Heart right ventricle (tissue), 16 donors: ENCODE measurements around the gene OCRL. TPM values are rescaled to one million over a fixed set of nuclear protein-coding genes. Genes with fewer than 3 reads are reported as not detected.

Source experiments
- ATAC-seq, 8 donors: fragments of 200-7000 bp; cut with Tn5 transposase; one replicate each; pipeline ENCODE4 v1.9.1; 2020; ENCODE audit warnings: mild to moderate bottlenecking in 8 of 8, moderate library complexity in 8 of 8, moderate number of reproducible peaks in 1 of 8
- DNase-seq, 2 donors: peaks; one replicate each; pipeline ENCODE4 v3.0.0-alpha.2; 2020
- H3K27ac ChIP-seq, 10 donors: fragments of 200-600 bp; sonication (generic) in 2 of 10; one replicate each; pipeline versions ENCODE4 v1.5.0 to v1.8.0; 2020 to 2022; ENCODE audit warnings: mild to moderate bottlenecking in 3 of 10
- H3K27me3 ChIP-seq, 7 donors: fragments of 200-600 bp; one replicate each; pipeline ENCODE4 v1.8.0; 2021 to 2022; ENCODE audit warnings: mild to moderate bottlenecking in 2 of 7
- H3K36me3 ChIP-seq, 9 donors: fragments of 200-600 bp; sonication (generic) in 1 of 9; one replicate each; pipeline versions ENCODE4 v1.5.0 to v1.8.0; 2020 to 2022; ENCODE audit warnings: mild to moderate bottlenecking in 2 of 9
- H3K4me1 ChIP-seq, 9 donors: fragments of 200-600 bp; sonication (generic) in 1 of 9; one replicate each; pipeline versions ENCODE4 v1.5.0 to v1.8.0; 2020 to 2022; ENCODE audit warnings: mild to moderate bottlenecking in 4 of 9
- H3K4me3 ChIP-seq, 10 donors: fragments of 200-600 bp; sonication (generic) in 2 of 10; one replicate each; pipeline versions ENCODE4 v1.5.0 to v1.8.0; 2020 to 2022; ENCODE audit warnings: mild to moderate bottlenecking in 7 of 10, moderate library complexity in 2 of 10
- H3K9me3 ChIP-seq, 11 donors: fragments of 200-600 bp in 10 of 11; sonication (generic) in 2 of 11; one replicate each; pipeline versions ENCODE4 v1.5.0 to v1.8.0; 2013 to 2022; ENCODE audit warnings: mild to moderate bottlenecking in 2 of 11, control low read depth in 1 of 11, moderate library complexity in 1 of 11
- WGBS, 2 donors: extraction: QIAGEN DNeasy Blood & Tissue Kit; methylation state at CpG; one replicate each; pipeline ENCODE4 v1.1.7; 2013; ENCODE audit warnings: inconsistent platforms in 1 of 2; 5-methylcytosine and 5-hydroxymethylcytosine counted together
- intact Hi-C, 10 donors: fragments of 100-400 bp; cut with DNase I; formaldehyde crosslinking; loops; one replicate each; pipeline versions ENCODE4 v1.11.1 to v1.14.2; 2022
- long read RNA-seq, 3 donors: library from polyadenylated mRNA; unstranded; transcript quantifications; one replicate each; pipeline ENCODE4 v2.0.0, GENCODE V29; 2020 to 2021
- polyA plus RNA-seq, 2 donors: library from polyadenylated mRNA; stranded (reverse); fragments of 200-250 nt; gene quantifications; one replicate each; pipeline ENCODE4 v1.2.3, GENCODE V29; 2013
- total RNA-seq, 10 donors: library from RNA; stranded (reverse); fragmentation: NEBNext Ultra II Directional in 3 of 10; extraction: Animal tissue kit (Norgen Biotek cat#: 25700) in 3 of 10; gene quantifications; one replicate each; pipeline versions ENCODE4 v1.2.1 to v1.2.4, GENCODE V29; 2021 to 2023
- TF ChIP-seq, protein P1 (sequence below), 9 donors: fragments of 200-600 bp; sonication (generic) in 2 of 9; IDR thresholded peaks; one replicate each; pipeline versions ENCODE4 v1.5.0 to v1.8.0; 2021 to 2022; ENCODE audit warnings: antibody characterized with exemption in 9 of 9, mild to moderate bottlenecking in 5 of 9, moderate library complexity in 1 of 9
- donor health status: Arrhythmogenic right ventricular cardiomyopathy.
- donor health status: ischemic (EF 13 %, LVEDD 7.1; RV severe dilation, severe dysfunction).
- donor health status: healthy with polysubstance abuse.
- donor health status: DM: no; HTN: yes; CAD: no.
- donor health status: DM: no; HTN: no; CAD: no.
- donor health status: ischemic (EF 25% LVEDD 6.9; RV normal size, moderate dysfunction).
- donor health status: ischemic (EF 25% LVEDD 5.7; RV mildly dilated, moderate dysfunction).
- donor health status: healthy.
- donor health status: DM: yes; HTN: yes; CAD: no.
- donor health status: Ischemic cardiomyopathy.
- donor health status: ischemic (EF 35%, LVEDD 5.7; RV mildly dilated, moderate dysfunction).
- donor health status: nonischemic (EF 11% LVEDD 7.7; RV severe dilation, severe dysfunction).
- donor health status: DM: yes; HTN: yes; CAD: no.
- donor health status: PGD.
- donor health status: ischemic (EF 29% LVEDD 5.4; RV normal size, mild dysfunction).
- donor health status: nonischemic (EF 23%, LVEDD 6.1; RV moderate dilation, normal function).

OCRL gene
- total RNA-seq (10 to 100 TPM in 3 of 10 donors, 1 to 10 TPM in 7; 7.5 to 13.8 (median 9.0) TPM), polyA plus RNA-seq (10 to 100 TPM in 1 of 2 donors, 1 to 10 TPM in 1; 6.9 to 11.2 TPM)
- long read RNA-seq, donor 1, full-length matches to known transcripts, result 3 of 7 reads
- long read RNA-seq, donor 1, partial matches to known transcripts, result 2 of 7 reads
- long read RNA-seq, donor 1, other reads (novel, unspliced or antisense), result 2 of 7 reads
- long read RNA-seq, donor 2, full-length matches to known transcripts, result 15 of 17 reads
- long read RNA-seq, donor 2, partial matches to known transcripts, result 2 of 17 reads
- long read RNA-seq, donor 2, other reads (novel, unspliced or antisense), result 0 of 17 reads
- long read RNA-seq, donor 3, full-length matches to known transcripts, result 15 of 25 reads
- long read RNA-seq, donor 3, partial matches to known transcripts, result 8 of 25 reads
- long read RNA-seq, donor 3, other reads (novel, unspliced or antisense), result 2 of 25 reads

DNA sequence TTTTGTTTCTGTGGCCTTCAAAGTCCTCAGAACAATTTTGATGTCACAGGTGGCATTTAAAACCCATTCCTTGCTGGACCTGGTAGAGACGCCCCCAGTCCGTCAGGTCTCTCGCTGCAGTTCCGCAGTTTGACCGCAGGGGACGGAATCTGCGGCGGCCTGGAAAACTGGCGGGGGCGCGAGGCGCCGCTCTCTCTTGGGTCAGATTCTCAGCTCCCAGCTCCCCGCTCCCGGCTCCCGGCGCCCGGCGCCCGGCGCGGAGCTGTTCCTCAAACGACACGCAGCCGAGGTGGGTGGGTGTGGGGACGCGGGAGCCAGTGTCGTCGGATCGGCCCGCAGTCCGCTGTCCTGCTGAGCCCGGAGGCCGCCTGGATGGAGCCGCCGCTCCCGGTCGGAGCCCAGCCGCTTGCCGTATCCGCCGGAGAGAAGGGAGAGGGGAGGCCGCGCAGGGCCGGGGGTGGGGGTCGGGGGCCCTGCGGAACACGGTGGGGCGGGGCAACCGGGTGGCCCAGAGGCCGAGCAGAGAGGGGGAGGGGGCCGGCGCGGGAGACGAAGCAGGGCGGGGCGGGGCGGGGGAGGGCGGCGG lies at the start of gene OCRL:
Gene OCRL (plus strand): TSS at position 192 of the 586 bp plus-strand sequence. CDS start 181 bp downstream, at position 373.
- intact Hi-C loops, result no loop called here
- DNase-seq (peak; percentile 61 to 70), ATAC-seq (peak; percentile 85 to 97 (median 92))
- 0 to 1% methylated on average over 13 to 42 of the region's 60 CpGs for WGBS, 2 donors
- Histone ChIP-seq H3K9me3 (no peaks in the 10 kb centered on the region), H3K4me3 (peak within 1 kb of the TSS; percentile 41 to 74 (median 64)), H3K27ac (peak within 1 kb of the TSS; percentile 40 to 88 (median 73)), H3K36me3 (peaks cover 0 to 5% (median 0%) of the 10 kb centered on the region in 9 donors), H3K4me1 (peaks cover 0 to 12% (median 0%) of the 10 kb centered on the region in 9 donors), H3K27me3 (peaks cover 0 to 10% (median 0%) of the 10 kb centered on the region in 7 donors)
- TF ChIP-seq, protein P1, sequence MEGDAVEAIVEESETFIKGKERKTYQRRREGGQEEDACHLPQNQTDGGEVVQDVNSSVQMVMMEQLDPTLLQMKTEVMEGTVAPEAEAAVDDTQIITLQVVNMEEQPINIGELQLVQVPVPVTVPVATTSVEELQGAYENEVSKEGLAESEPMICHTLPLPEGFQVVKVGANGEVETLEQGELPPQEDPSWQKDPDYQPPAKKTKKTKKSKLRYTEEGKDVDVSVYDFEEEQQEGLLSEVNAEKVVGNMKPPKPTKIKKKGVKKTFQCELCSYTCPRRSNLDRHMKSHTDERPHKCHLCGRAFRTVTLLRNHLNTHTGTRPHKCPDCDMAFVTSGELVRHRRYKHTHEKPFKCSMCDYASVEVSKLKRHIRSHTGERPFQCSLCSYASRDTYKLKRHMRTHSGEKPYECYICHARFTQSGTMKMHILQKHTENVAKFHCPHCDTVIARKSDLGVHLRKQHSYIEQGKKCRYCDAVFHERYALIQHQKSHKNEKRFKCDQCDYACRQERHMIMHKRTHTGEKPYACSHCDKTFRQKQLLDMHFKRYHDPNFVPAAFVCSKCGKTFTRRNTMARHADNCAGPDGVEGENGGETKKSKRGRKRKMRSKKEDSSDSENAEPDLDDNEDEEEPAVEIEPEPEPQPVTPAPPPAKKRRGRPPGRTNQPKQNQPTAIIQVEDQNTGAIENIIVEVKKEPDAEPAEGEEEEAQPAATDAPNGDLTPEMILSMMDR (IDR thresholded peaks at IDR 0.05), result peak; percentile 56 to 79 (median 72)

DNA sequence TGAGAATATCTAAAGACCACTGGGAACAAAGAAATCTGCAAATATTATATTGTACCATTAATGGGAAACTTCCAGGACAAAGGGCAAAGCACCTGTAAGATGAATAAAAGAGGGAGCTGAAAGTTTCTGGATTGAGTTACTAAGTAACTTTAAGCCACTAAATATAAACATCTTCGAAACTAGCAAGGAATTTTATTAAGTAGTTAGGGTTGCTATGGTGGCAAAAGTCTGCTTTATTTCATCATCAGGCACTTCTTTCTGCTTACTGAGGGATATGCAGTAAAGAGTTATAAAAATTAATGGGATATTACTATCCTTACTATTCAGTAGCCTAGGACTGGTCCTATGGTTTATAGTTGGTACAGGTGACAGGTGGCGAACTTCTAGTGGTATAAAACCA lies 49.7 kb upstream of the OCRL start:
- DNase-seq, result no peak
- Histone ChIP-seq H3K4me3 (no peak overlapping the region), H3K27ac (no peak overlapping the region), H3K4me1 (no peaks in the 10 kb centered on the region), H3K27me3 (no peaks in the 10 kb centered on the region), H3K9me3 (no peaks in the 10 kb centered on the region), H3K36me3 (peaks cover 0 to 96% (median 0%) of the 10 kb centered on the region in 9 donors)
- intact Hi-C loops, result no loop called here
- WGBS, 2 donors, result 93% methylated on average over 2 of the region's 2 CpGs
- TF ChIP-seq, protein P1 (IDR thresholded peaks at IDR 0.05), result no peak
- ATAC-seq, result no peak

DNA sequence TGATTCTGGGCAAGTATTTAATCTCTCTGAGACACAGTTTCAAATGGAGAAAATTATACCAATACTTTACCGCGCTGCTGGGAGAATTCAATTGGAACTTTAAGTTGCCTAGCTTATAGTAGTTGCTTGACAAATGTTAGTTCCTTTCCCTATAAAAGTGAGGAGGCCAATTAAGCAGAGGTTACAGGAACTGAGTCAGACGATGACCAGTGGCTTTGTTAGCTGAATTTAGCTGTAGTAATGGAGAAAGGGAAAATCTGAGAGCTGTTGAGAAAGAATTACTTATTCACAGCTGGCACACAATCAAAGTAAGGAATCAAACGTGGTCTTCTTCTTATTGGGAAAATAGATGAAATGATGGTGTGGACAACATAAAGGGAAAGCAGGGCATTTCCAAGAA lies 46.4 kb upstream of the OCRL start:
- ATAC-seq (no peak), DNase-seq (no peak)
- WGBS, 2 donors, result 81 to 82% methylated on average over 4 of the region's 4 CpGs
- no peaks in the 10 kb centered on the region for H3K9me3 ChIP-seq
- TF ChIP-seq, protein P1 (IDR thresholded peaks at IDR 0.05), result no peak
- intact Hi-C loops, result no loop called here
- no peak overlapping the region for H3K4me3 ChIP-seq
- H3K27me3 ChIP-seq, result no peaks in the 10 kb centered on the region
- no peaks in the 10 kb centered on the region for H3K4me1 ChIP-seq
- peaks cover 0 to 96% (median 0%) of the 10 kb centered on the region in 9 donors for H3K36me3 ChIP-seq
- no peak overlapping the region for H3K27ac ChIP-seq

DNA sequence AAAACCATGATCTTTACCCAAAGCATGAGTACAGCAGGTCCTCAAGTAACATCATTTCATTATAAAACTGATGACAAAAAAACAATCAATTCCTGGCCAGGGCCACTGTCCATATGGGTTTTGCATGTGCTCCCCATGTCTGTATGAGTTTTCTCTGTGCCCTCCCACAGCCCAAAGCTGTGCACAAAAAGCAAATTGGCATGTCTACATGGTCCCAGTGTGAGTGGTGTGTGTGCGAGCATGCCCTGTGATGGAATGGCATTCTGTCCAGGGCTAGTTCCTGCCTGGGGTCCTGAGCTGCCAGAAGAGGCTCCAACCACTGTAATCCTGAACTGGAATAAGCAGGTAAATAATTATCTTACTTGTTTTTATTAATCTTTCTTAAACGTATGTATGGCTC lies 45.2 kb upstream of the OCRL start:
- Histone ChIP-seq H3K27ac (no peak overlapping the region), H3K27me3 (no peaks in the 10 kb centered on the region), H3K4me1 (no peaks in the 10 kb centered on the region), H3K36me3 (peaks cover 0 to 96% (median 0%) of the 10 kb centered on the region in 9 donors), H3K9me3 (no peaks in the 10 kb centered on the region), H3K4me3 (no peak overlapping the region)
- DNase-seq (no peak), ATAC-seq (no peak)
- TF ChIP-seq, protein P1 (IDR thresholded peaks at IDR 0.05), result no peak
- WGBS, 2 donors, result 81 to 87% methylated on average over 2 of the region's 2 CpGs
- intact Hi-C loops, result no loop called here
